SK-N-MC (cell line): Measurements from ENCODE around the gene MINK1.

Experiments
- EZH2 ChIP-seq: fragments of 200-600 bp; sonication (generic); IDR thresholded peaks from one replicate; pipeline ENCODE4 v1.6.1; 2017; ENCODE audit warnings: antibody characterized with exemption
- POLR2AphosphoS5 ChIP-seq: IDR thresholded peaks from 2 replicates; pipeline ENCODE4 v1.6.1; 2012; ENCODE audit warnings: mild to moderate bottlenecking, low read depth, low read length, borderline replicate concordance

- TF ChIP-seq POLR2AphosphoS5, result no peak
- no peak for TF ChIP-seq EZH2
Measured at GRCh38 chr17:4840893-4841242, 7.7 kb downstream of the MINK1 start.
